ENCODE data around the gene SLC4A3. TPM values are rescaled to one million over a fixed set of nuclear protein-coding genes. Genes with fewer than 3 reads are reported as not detected.

Gene SLC4A3
- total and polyA plus RNA-seq, 2 of the 13 experiments (the other 11 are each of a cell fraction or from before 2014, with no cell fraction given): 0.18 to 0.95 TPM

- TF ChIP-seq SP2 (CRISPR knock-in tag; IDR thresholded peaks at IDR 0.05): no peak
- 0 out of 2 replicates have a peak, but pooled peaks have one; percentile 10 for TF ChIP-seq ETV5 (CRISPR knock-in tag; IDR thresholded peaks at IDR 0.05; ENCODE audit: borderline replicate concordance)
- TF ChIP-seq ZNF264 (CRISPR knock-in tag; IDR thresholded peaks at IDR 0.05): no peak
- TF ChIP-seq DPF2 (CRISPR knock-in tag; IDR thresholded peaks at IDR 0.05; ENCODE audit: borderline replicate concordance, low read depth): no peak
- no peak for TF ChIP-seq SP1 (IDR thresholded peaks at IDR 0.05)
- peak; percentile 28; the same call in 1 of the 2 replicates for TF ChIP-seq SP1 (CRISPR knock-in tag; IDR thresholded peaks at IDR 0.05)
- TF ChIP-seq CREM (IDR thresholded peaks at IDR 0.05): no peak; the same call in 1 of the 2 replicates
- no peak for TF ChIP-seq CREM (CRISPR knock-in tag; IDR thresholded peaks at IDR 0.05)
- no peak for TF ChIP-seq NR3C1 (CRISPR knock-in tag; IDR thresholded peaks at IDR 0.05)
Measured at GRCh38 chr2:219684721-219685689, 57.6 kb downstream of the SLC4A3 start (continued).

- H3K36me3 ChIP-seq (replicated peaks in 1 of 2; ENCODE audit: control insufficient read depth in 1 of 2, insufficient read depth in 2 of 2, low read length in 2 of 2): no peaks in the 10 kb centered on the region
- intact Hi-C loops (cut with micrococcal nuclease; ENCODE audit: unreplicated experiment): no loop called here
- ATAC-seq (no peak), FAIRE-seq (no peak), DNase-seq (ENCODE audit: low spot score) (no peak)
- CTCF ChIA-PET (ENCODE audit: low intra/inter-chr PET ratio, low total read pairs): no interaction called here
- H3K79me2 ChIP-seq (ENCODE audit: insufficient read depth, low read length): no peaks in the 10 kb centered on the region
- no peak overlapping the region for H3K27ac ChIP-seq (ENCODE audit: extremely low read length, insufficient read depth, low read length)
- peaks cover 0 to 37% of the 10 kb centered on the region in 2 experiments; a peak in 3 of 5 replicates for H3K27me3 ChIP-seq (ENCODE audit: control insufficient read depth in 1 of 2, insufficient read depth in 2 of 2, low read length in 2 of 2)
- 32% methylated on average over 3 of the region's 3 CpGs for WGBS (ENCODE audit: low lambda C conversion rate)
- no peaks in the 10 kb centered on the region for H3K9me3 ChIP-seq (ENCODE audit: low read length)
- no peak overlapping the region for H3K4me3 ChIP-seq (replicated peaks in 1 of 3; ENCODE audit: insufficient read depth in 1 of 3, low read depth in 2 of 3, low read length in 3 of 3)
- no peak overlapping the region for H2AFZ ChIP-seq (ENCODE audit: low read length)
- no TSS peak for BruUV-seq (replicated peaks)
- in situ Hi-C loops (cut with HindIII; ENCODE audit: extremely low pct_ligation_motif_present, low pct_unique_long_range_greater_than_20kb): no loop called here
- peaks cover 39% of the 10 kb centered on the region for H3K4me1 ChIP-seq (ENCODE audit: insufficient read depth, low read length)
- no peak overlapping the region for H3K9ac ChIP-seq (ENCODE audit: insufficient read depth, low read depth, low read length)
- POLR2A ChIA-PET: no interaction called here
- no peaks in the 10 kb centered on the region for H4K20me1 ChIP-seq (ENCODE audit: insufficient read depth, low read length)
- H3K4me2 ChIP-seq (ENCODE audit: low read depth, low read length): no peak overlapping the region
- TF ChIP-seq MTF2 (CRISPR knock-in tag; IDR thresholded peaks at IDR 0.05; ENCODE audit: borderline replicate concordance): no peak
- no peak for TF ChIP-seq HNF1A (IDR thresholded peaks at IDR 0.05; ENCODE audit: low read depth)
- TF ChIP-seq HNF1A (CRISPR knock-in tag; IDR thresholded peaks at IDR 0.05; ENCODE audit: borderline replicate concordance): no peak
- TF ChIP-seq ZBTB26 (CRISPR knock-in tag; IDR thresholded peaks at IDR 0.05; ENCODE audit: borderline replicate concordance): no peak
- TF ChIP-seq PITX1 (CRISPR knock-in tag; IDR thresholded peaks at IDR 0.05): no peak
- no peak for TF ChIP-seq THRA (CRISPR knock-in tag; IDR thresholded peaks at IDR 0.05; ENCODE audit: borderline replicate concordance)
- no peak for TF ChIP-seq ZFYVE20 (CRISPR knock-in tag; IDR thresholded peaks at IDR 0.05; ENCODE audit: borderline replicate concordance, low read depth)
- TF ChIP-seq CAMTA2 (CRISPR knock-in tag; IDR thresholded peaks at IDR 0.05; ENCODE audit: borderline replicate concordance): no peak
Measured at GRCh38 chr2:219687272-219687671, 59.8 kb downstream of the SLC4A3 start.
